Kidney capillary endothelial cell (primary cell): Measurements from ENCODE around the gene PRDM1.

Experiments
- DNase-seq: peaks from one replicate; pipeline ENCODE4 v3.0.0-alpha.2; 2018; ENCODE audit warnings: low spot score

PRDM1 gene

DNA sequence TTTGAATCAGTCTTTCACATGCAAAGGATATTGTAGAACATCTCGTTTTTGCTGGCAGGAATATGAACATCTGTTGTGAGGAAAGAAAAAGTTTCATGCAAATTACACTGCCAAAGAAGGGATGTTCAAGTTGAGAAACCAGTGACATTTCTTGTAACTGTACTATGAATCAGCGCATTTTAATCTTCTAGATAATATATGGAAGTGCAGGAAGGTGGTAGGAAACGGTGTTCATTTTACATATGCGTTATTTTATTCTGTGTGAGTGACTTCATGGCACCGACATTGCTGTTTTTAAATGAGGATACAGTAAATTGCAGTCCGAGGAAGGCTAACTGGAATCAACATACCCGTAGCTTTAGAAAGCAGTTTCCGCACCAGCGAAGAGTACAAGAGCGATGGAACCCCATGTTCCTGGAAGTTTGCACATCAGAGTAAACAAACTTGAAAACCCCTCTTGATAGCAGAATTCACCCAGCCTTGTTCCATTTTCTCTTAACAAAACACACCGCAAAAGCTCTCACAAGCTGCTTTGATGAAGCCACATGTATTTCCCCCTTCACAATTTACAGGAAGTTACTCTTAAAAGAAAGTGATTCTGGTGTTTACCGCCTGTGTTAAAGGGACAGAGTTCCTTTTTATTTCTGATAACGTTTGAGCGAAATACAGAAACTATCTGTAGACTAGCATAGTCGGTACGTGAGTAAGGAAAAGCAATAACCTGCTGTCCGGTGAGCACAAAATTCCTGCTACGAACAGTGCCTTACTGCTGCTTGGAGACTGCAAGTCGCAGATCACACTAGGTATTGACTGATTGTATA is 11.5 kb downstream of the PRDM1 start:
- DNase-seq: peak; percentile 38

DNA sequence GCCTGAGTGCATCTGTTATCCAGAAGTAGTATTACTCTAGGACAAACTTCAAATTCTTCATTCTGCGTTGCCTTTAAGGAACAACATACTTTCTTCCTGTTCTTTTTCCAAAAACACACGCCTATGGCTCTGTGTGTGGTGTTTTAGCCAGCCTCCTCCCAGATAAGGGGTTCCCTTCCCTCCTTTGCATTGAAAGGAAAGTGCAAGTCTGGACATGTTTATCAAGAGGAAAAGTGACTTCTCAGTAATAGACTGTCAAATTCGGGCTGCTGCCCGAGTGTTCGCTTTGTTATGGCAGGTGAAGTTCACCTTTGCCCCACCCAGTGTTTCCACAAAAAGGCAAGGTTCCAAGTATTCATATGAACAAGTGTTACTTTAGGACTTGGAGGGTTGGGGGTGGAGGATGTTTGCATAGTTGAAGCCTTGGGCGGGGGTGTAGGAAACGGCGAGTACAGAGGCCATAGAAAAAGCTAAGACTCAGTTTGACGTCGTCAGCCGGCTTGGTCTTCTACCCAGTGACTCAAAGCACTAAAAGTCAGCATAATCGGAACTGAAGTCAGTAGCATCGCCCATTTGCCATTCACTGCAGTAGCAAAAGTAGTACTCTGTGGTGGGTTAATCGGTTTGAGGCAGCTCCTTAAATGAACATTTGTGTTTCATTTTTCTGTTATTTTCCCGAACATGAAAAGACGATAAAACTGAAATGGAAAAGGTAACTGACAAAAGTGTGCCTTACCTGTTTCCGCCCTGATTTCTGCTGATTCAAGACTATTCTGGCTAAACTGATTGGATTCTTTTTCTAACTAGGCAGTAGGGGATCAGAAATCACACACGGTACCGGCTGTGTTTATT is 12.5 kb downstream of the PRDM1 start:
- DNase-seq: peak; percentile 36

DNA sequence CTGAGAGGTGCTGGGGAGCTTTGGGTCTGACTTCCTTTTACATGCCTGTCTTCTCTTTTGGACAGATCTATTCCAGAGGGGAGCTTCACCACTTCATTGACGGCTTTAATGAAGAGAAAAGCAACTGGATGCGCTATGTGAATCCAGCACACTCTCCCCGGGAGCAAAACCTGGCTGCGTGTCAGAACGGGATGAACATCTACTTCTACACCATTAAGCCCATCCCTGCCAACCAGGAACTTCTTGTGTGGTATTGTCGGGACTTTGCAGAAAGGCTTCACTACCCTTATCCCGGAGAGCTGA is 13.1 kb downstream of the PRDM1 start:
- DNase-seq: no peak

DNA sequence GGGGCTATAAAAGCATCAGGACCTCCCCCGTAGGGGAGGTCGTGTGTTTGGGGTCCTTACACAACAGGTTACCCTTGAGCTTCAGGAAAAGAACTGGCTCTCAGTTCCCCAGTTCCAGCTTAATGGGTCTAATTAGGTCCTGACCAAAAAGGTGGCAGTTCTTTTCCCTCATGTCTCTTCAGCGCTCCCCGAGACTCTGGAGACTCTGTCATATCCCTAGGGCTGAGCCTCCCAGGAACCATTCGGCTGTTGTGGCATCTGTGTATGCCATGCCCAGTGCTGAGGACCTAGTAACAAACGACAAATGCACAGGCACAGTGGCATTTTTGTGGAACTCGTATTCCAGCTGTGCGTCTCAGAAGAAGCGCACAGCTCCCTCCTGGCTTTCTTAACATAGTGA is 14.6 kb downstream of the PRDM1 start:
- DNase-seq: no peak

DNA sequence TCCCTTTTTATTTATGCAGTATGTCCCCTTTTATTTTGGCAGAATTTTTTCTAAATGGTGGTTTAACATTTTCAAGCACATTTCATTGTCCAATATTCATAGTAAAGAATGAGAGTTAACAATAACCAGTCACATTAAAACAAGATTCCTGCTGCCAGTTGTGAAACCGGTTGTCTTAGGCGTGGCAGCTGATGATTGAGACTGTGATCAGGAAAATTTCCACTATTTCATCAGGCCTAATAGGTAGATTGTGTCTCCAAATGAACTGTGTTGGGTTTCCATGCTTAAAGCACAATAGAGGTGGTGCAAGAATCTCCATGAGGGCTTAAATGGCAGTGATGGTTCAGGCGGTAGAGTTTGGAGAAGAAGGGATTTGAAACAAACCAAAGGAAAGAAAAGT is 15.3 kb downstream of the PRDM1 start:
- DNase-seq: no peak

DNA sequence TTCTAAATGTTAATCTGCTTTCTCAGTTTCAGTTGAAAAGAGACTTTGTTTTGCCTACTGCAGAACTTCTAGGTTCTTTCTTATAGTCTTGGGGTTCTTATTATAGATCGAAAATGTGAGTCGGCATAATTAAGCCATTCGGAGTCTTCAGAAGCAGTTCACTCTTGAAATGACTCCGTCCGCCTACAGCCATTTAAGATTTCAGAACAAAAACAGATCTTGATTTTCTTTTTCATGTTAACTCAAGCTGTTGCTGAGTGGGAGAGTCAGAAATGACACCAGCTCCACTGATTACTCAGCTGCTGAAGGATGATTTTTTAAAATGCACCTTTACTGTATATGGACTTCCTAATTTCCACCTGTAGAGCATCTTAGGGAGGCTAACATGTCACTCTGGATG is 15.9 kb downstream of the PRDM1 start:
- DNase-seq: no peak

DNA sequence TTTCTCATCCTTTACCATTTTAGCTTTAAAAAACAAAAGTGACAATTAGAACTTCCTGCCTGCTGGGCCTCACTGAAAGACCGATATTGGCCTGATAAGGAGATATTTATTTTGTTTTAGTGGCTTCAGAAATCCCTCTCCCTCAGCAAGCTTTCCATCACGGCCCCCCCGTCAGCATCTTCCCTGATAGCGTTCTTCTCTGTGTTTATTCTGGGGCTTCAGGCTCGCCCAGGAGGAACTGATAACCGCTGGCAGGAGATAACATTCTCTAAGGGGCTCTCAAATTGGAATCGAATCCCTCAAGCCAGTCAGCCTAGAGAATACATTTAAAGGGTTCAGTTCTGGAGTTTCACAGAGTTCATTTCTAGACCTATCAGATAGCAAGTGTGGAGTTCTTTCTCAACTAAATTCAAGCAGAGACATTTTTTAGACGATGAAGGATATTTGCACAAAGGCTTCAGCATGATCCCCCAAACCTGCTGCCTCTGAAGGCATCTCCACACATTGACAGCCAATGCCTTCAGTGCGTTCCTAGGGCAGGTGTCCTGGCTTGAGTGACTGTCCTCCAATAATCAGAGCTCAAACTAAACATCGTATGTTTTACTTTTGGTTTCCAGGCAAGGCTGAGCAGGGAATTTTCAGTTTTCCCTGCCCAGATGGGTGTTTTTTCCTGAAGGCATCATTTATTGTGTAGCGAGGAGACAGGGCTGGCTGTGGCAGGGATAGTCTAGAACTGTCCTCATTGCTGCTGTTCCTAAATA is 17.0 kb downstream of the PRDM1 start:
- no peak for DNase-seq

DNA sequence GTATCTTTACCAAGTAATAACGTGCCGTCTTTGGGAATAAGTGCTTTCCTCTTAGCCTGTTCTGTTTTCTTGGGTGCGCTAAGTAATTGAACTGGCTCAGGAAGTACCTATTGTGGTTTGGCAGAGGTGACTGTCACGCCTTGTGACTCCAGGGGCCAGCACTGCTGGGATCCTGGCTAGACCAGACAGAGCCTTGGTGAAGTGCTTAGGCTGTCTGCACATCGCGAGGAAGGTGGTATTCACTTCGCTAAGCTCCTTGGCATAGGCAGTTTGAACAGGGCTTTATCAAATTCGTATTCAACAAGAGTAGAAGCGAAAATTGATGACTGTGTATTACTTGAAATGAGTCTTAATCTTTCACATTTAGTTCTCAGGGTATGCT is 17.6 kb downstream of the PRDM1 start:
- DNase-seq: no peak

DNA sequence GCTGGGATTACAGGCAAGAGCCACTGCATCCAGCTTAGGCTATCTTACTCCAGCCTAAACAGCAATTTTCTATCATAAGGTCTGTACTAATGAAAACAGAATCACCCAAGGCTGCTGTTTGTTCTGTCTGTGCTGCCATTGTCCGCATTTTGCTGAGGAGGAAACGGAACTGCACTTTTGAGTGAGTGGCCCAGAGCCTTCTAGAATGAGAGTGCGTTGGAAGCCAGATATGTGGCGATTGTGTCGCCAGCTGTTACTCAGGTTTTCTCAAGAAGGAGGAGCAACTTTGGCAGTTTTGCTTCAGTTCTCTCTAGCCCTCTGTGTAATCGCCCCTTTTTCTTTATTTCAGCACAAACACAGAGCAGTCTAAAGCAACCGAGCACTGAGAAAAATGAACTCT is 18.3 kb downstream of the PRDM1 start:
- no peak for DNase-seq

DNA sequence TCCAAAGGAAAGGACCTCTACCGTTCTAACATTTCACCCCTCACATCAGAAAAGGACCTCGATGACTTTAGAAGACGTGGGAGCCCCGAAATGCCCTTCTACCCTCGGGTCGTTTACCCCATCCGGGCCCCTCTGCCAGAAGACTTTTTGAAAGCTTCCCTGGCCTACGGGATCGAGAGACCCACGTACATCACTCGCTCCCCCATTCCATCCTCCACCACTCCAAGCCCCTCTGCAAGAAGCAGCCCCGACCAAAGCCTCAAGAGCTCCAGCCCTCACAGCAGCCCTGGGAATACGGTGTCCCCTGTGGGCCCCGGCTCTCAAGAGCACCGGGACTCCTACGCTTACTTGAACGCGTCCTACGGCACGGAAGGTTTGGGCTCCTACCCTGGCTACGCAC is 18.8 kb downstream of the PRDM1 start:
- DNase-seq: no peak

DNA sequence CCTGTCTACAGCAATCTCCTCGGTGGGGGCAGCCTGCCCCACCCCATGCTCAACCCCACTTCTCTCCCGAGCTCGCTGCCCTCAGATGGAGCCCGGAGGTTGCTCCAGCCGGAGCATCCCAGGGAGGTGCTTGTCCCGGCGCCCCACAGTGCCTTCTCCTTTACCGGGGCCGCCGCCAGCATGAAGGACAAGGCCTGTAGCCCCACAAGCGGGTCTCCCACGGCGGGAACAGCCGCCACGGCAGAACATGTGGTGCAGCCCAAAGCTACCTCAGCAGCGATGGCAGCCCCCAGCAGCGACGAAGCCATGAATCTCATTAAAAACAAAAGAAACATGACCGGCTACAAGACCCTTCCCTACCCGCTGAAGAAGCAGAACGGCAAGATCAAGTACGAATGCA is 19.4 kb downstream of the PRDM1 start:
- no peak for DNase-seq

DNA sequence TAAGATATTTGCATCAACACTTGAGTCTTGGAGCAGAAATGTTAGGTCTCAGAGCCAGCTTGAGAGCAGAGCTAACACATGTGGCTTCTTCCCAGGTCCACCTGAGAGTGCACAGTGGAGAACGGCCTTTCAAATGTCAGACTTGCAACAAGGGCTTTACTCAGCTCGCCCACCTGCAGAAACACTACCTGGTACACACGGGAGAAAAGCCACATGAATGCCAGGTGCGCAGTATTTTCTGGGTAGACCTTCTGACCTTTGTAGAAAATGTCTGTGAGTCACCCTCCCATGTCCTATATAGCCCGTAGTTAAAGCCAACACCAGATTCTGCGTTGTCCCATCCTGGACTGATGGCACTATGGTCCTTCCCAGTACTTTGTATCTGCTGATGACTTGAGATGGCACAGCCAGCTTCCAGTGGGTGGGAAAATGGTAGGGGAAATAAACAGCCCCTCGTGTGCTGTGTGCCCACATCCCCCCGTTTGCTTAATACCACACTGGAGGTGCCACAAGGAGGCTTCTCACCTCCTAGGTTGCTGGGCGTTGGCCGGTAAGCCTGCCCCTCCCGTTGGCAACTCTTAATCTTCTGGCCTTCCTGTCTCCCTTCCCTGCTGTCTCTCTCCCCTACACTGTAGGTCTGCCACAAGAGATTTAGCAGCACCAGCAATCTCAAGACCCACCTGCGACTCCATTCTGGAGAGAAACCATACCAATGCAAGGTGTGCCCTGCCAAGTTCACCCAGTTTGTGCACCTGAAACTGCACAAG is 20.3 kb downstream of the PRDM1 start:
- no peak for DNase-seq

DNA sequence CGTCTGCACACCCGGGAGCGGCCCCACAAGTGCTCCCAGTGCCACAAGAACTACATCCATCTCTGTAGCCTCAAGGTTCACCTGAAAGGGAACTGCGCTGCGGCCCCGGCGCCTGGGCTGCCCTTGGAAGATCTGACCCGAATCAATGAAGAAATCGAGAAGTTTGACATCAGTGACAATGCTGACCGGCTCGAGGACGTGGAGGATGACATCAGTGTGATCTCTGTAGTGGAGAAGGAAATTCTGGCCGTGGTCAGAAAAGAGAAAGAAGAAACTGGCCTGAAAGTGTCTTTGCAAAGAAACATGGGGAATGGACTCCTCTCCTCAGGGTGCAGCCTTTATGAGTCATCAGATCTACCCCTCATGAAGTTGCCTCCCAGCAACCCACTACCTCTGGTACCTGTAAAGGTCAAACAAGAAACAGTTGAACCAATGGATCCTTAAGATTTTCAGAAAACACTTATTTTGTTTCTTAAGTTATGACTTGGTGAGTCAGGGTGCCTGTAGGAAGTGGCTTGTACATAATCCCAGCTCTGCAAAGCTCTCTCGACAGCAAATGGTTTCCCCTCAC is 21.0 kb downstream of the PRDM1 start:
- no peak for DNase-seq

DNA sequence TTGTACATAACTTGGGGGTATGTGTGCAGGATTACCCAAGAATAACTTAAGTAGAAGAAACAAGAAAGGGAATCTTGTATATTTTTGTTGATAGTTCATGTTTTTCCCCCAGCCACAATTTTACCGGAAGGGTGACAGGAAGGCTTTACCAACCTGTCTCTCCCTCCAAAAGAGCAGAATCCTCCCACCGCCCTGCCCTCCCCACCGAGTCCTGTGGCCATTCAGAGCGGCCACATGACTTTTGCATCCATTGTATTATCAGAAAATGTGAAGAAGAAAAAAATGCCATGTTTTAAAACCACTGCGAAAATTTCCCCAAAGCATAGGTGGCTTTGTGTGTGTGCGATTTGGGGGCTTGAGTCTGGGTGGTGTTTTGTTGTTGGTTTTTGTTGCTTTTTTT is 22.0 kb downstream of the PRDM1 start:
- no peak for DNase-seq

DNA sequence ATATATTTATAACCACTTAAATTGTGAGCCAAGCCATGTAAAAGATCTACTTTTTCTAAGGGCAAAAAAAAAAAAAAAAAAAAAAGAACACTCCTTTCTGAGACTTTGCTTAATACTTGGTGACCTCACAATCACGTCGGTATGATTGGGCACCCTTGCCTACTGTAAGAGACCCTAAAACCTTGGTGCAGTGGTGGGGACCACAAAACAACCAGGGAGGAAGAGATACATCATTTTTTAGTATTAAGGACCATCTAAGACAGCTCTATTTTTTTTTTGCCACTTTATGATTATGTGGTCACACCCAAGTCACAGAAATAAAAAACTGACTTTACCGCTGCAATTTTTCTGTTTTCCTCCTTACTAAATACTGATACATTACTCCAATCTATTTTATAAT is 22.9 kb downstream of the PRDM1 start:
- no peak for DNase-seq

DNA sequence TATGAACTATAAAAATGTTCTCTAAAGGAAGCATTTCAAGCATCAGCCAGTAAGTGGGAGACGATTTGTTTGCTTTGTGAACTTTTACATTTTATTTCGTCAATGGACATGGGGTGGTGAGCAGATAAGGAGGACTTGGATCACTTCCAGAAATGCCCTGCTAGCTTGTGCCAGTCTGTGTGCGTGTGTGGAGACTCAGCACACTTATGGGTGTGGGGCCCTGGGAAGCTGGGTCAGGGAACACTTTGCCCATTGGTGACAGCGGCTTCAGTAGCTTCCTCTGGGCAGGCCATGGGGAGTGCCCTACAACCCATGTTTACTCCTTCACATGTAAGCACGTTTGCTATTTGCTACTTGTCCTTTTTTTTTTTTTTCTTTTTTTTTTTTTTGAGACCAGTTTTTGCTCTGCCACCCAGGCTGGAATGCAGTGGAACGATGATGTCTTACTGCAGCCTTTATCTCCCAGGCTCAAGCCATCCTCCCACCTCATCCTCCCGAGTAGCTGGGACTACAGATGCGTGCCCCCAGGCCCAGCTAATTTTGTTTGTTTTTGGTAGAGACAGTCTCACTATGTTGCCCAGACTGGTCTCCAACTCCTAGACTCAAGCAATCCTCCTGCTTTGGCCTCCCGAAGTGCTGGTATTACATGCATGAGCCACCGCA is 24.2 kb downstream of the PRDM1 start:
- no peak for DNase-seq

DNA sequence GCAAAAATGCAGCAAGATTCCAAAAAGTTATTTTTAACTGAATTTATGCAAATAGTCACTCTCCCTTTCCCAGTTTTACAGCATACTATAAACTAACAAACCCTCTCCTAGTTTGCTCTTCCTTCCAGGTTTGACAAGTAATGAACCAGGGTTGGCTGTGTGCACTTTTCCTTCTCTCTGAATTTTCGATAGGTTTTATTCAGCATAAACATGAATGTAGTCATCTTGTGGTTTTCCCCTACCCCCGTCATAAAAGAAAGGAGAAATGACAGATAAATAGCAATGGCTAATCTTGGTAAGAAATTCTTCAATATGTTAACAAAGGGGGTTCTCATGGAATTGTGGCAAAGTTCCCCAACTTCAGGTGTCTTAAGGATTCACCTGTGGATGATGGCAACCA is 26.3 kb downstream of the PRDM1 start:
- no peak for DNase-seq

DNA sequence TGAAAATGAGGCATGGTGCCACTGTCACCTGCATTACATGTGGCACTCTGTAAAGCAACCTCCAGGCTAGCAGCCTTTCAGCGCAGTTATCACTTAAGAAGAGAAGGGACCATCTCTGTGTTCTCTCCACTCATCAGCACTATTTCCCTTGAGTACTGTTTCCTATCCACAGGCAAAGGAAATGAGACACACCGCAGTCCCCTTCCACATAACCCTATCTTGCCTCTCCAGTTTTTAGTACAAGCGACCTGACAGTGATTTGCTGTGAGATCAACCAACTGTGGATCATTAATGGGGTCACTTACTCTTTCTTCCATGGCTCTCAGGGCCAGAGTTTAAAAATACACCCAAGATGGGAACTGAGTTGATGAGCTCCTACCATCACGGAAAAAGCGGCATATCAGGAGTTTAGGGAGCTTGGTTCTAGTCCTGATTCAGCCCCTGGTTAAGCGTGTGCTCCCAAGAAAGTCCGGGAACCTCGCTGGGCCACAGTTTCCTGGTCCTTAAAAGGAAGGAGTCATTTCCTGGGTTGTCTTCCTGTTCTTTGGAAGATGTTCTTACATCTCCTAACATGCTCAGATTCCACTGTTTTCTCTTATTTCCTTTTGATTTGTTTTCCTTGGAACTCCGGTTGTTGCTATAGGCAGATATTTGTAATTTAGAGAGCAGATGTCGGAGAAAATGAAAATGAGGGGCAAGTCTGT is 27.3 kb downstream of the PRDM1 start:
- peak; percentile 54 for DNase-seq

DNA sequence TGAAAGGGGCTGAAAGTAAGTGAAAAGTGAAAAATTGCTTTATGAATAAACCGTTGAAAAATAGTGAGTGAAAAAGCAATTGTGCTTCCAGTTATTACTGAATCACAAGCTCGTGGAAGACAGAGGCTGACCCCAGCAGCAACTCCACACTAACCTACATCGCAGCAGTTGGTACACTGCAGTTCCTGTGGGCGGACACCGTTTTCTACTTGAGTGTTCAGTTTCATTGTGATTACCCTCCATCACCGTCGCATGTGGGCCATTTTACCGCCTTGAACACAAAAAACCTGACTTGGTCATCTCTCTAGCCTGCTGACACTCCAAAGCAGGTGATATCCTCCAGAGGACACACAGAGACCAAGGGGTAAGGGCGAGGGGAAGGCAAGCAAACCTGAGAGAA is 28.4 kb downstream of the PRDM1 start:
- DNase-seq: no peak

DNA sequence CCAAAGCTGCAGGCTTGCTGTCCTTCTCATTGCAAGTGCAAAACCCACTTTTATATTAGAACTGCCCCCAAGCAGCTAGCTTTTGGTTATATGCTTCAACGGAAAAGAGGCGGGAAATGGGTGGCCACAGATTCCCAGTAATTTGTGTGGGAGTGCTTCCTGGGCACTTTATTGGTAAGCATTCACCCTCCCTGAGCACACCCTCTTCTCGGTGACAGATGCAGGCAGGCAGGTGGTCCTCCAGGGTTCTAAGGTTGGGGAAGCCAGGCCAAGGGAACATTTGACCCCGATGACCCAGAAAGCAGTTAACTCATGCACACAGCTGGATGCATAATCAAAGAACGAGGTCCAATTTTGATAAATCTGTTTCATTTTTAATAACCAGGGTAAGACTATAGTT is 29.1 kb downstream of the PRDM1 start:
- no peak for DNase-seq
